Mammary epithelial cell (primary cell): ENCODE measurements around the gene GAS2L1.

Experiments
- CTCF ChIP-seq, 2 donors: IDR thresholded peaks in 1 of 2; conservative IDR thresholded peaks in 1 of 2; 2 replicates each; pipeline ENCODE4 v1.5.1; 2011 to 2012; ENCODE audit warnings: inconsistent platforms in 2 of 2, low read length in 2 of 2, mild to moderate bottlenecking in 2 of 2, control low read depth in 1 of 2, low read depth in 1 of 2; ENCODE audit not compliant: insufficient read depth in 1 of 2; ENCODE audit errors: extremely low read depth in 1 of 2
- EZH2 ChIP-seq: IDR thresholded peaks from 2 replicates; pipeline ENCODE4 v1.6.1; 2012; ENCODE audit warnings: low read length, inconsistent platforms, borderline replicate concordance

GRCh38 chr22:29298641-29299040, 7.8 kb upstream of the GAS2L1 start:
- TF ChIP-seq CTCF (conservative IDR thresholded peaks at IDR 0.05 in 1 of 2, IDR thresholded peaks at IDR 0.05 in 1 of 2; ENCODE audit: extremely low read depth in 1 of 2, insufficient read depth in 1 of 2, low read depth in 1 of 2, low read length in 2 of 2) (no peak), EZH2 (no peak)
